HG02840 (cell line): Measurements from ENCODE around the gene RORB.

Experiments used
- ATAC-seq: cut with Tn5 transposase; IDR thresholded peaks from one replicate; pipeline ENCODE4 v1.9.1; 2021; ENCODE audit warnings: mild to moderate bottlenecking, moderate library complexity, moderate number of reproducible peaks; ENCODE audit not compliant: unreplicated experiment, low FRiP score

The RORB gene

GRCh38 chr9:74496819-74497747 is at the start of gene RORB:
Gene RORB, plus strand, starts transcription at chr9:74497335. Its CDS starts 642 bp downstream, at chr9:74497977.
- peak; percentile 91 for ATAC-seq

DNA sequence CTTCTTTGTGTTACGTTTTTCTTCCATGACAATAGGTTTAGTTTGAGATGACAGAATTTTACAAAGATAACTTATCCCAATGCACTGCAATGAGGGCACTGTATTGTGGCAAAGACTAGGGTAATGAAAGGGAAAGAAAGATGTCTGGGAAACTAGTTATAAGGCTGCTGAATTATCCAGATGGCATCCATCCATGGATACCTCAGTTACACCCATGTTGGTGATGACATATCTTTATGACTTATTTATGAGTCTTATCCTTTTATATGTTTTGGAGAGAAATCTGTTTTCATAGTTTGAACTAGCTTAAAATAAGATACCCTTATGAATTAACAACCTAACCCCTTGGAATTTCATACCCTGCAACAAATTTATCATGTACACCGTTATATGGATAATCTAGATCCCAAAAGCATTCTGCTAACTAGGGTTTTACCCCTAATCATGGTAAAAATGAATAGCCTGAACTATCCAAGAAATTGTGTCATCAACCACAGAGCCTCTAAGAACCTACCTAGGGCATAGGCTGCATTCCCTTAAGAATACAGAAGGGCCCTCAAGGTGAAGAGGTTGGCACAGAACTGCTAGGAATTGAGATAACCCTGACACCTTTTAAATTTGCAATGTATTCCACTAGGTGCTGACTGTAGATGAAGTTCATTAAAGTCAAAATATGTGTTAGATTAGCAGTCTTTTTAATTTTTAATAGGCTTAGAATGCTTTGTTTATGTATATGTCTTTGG is 49.5 kb upstream of the RORB start:
- no peak for ATAC-seq

DNA sequence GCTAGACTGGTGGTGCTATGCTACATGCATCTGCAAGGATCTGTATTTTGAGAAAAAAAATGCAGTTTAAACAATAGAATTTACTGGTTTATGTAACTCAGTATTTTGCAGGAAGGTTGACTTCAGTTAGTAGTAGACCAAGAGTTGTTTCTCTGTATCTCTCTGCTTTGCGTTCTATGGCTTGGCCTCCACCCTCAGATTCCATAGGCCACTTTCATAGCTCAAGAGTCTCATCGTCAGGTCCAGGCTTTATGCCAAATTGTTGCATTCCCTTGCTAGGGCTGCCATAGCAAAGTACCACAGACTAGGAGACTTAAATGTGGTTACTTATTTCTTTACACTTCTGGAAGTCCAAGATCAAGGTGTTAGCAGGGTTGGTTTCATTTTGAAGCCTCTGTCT is 48.1 kb upstream of the RORB start:
- no peak for ATAC-seq

DNA sequence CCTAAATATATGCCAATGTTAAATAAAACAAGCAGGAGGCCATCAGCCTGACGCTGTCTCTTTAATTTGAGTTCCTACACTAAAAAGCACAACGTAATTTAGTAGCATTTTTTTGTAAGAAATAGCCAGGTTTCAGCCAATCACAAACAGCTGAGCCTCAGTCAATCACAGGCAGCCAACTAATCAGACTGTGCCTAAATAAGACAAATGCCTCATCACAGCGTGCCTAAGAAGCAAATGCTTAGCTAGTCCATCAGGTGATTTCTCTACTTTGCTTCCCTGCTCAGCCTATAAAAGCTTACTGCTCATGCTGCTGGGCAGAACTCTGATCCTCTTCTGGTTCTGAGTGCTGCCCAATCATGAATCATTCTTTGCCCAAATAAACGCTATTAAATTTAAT is 38.3 kb upstream of the RORB start:
- ATAC-seq = no peak

GRCh38 chr9:74463825-74464224 is 33.3 kb upstream of the RORB start:
- no peak for ATAC-seq

GRCh38 chr9:74478606-74479005 is 18.5 kb upstream of the RORB start:
- ATAC-seq = no peak

GRCh38 chr9:74479711-74480110 is 17.4 kb upstream of the RORB start:
- no peak for ATAC-seq

GRCh38 chr9:74487395-74487794 is 9.7 kb upstream of the RORB start:
- no peak for ATAC-seq

DNA sequence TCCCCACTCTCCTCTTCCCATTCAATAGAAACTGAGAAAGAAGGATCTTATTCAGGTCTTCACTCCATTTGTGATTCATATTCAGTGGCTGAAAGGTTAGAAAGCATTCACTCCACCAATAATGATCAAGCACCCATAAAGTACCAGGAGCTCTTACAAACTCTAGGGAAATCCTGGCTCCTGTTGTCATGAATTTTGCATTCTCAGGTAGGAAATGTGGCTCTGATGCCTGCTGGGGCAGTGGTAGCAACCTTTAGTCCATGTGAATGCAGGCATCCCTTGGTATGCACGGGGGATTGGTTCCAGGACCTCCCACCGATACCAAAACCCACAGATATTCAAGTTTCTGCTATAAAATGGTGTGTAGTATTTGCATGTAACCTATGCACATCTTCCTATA is 3.6 kb upstream of the RORB start:
- ATAC-seq = no peak

DNA sequence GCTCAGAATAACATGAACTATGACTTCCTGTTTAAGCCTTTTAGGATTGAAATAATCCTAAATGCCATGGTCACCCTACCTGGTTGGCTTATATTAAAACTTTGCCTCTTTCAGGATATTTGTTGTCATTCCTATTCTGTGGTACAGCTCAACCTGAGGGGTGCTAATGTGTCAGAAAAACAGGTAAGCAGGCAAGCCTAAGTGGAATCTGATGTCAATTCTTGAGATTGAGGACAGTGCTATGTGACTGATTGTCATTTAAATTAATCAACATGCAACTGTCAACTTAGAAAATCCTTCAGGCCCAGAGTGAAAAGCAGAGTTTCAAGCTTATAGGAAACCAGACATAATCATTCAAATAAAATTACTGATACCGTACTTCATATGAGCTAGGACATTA is 2.6 kb upstream of the RORB start:
- no peak for ATAC-seq

- no peak for ATAC-seq
These were observed 729 bp upstream of the RORB start for GRCh38 chr9:74496406-74496805.

- no peak for ATAC-seq
These were observed 849 bp downstream of the RORB start for GRCh38 chr9:74497748-74498620.

DNA sequence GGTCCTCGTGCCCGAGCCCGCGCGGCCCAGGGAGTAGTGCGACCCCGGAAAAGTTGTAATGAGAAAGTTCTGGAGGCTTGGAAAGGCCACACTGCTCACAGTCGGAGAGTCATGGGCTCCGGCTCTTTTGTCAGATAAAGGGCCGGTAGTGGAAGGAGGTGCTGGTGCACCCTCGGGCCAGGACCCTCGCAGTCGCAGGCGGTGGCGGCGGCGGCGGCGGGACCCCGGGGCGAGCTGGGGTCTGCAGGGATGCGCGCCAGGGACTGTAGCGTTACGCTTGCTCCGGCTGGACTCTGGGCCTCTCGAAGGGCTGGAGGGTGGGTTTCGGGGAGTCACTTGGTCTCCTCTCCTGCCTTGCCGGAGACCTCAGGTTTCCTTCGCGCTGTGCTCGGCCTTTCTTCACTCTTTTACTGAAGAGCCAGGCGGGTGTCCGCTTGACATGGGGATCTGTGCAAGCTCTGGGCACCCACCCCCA is 1.5 kb downstream of the RORB start:
- ATAC-seq = no peak

- ATAC-seq = no peak
These were observed 2.0 kb downstream of the RORB start for GRCh38 chr9:74499111-74499601.

DNA sequence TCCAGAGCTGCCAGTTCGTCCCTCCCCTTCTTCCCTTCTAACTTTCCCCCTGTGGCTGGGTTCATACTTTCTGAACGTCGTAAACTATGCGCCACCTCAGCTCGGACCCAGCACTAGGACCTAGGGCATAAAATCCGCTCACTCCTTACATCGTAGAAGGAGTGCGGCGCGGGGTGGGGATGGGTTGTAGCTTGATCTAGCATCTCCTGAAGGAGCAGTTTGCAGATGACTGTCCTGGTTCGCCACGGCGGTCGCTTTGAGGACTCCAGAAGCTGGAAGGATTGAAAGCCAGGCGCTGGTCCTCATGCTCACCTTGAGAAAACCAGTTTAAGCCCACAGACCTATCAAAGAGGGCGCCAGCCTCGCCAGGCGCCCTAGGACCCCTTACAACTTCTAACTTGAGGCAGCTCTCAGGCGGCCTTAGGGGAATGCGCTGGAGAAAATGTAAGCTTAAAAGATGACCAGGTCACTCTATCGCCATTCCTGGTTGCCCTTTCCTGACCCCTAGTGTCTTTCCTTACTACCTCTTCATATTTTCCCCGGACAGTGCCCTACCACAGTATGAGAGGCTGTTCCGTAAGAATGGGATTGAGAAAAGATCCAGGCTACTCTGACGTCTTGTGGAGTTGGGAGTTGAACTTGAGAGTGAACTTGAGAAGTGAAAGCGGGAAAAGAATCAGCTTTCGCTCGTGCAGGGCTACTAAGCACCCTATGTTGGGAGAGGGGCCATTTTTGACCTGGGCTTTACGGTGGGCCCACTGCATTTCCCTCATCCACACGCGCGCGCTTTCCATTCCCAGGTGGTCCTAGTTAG is 2.8 kb downstream of the RORB start:
- no peak for ATAC-seq

- ATAC-seq = no peak
These were observed 3.4 kb downstream of the RORB start for GRCh38 chr9:74500584-74500924.

- ATAC-seq = no peak
These were observed 4.4 kb downstream of the RORB start for GRCh38 chr9:74501570-74501969.

GRCh38 chr9:74503219-74503618 is 6.1 kb downstream of the RORB start:
- no peak for ATAC-seq

GRCh38 chr9:74503666-74504065 is 6.5 kb downstream of the RORB start:
- ATAC-seq = no peak

GRCh38 chr9:74511333-74511732 is 14.2 kb downstream of the RORB start:
- ATAC-seq = no peak
